ENCODE results near the gene MEN1.
A peak's percentile ranks its signal among the peaks of the same experiment; 100 is the strongest.

The MEN1 gene

DNA sequence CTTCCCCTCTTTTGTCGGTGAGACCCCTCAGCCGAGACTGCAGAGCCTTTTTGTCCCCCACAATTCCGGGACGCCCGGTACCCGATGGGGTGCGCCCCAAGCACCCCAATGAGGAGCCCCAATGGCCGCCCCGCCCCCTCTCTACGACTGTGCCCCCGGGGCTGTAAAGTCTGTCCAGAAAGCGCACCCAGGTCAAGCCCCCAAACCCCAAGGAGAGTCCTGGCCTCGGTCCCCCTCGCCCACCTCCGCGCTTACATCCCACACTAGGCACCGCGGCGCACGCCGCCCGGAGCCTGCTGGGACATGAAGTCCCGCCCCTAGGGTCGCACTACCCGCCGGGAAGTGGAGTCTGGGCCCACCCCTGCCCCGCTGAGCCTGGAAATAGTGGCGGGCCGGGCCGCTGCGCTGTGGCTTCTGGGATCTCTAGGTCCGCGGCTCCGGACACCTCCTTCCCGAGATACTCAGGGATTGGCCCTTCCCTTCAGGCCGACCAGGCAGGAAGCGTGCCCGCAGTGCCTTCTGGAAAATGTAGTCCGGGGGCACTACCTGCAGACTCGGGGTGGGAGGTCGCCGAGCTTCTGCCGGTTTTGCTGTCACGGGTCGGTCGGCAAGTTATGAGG, at the start of gene MEN1:
MEN1 (minus strand) TSS at position 281 of the 620 bp plus-strand sequence. CDS start 442 bp downstream, outside the sequence.
- DNase-seq (ENCODE audit: low spot score) = peak; percentile 97

DNA sequence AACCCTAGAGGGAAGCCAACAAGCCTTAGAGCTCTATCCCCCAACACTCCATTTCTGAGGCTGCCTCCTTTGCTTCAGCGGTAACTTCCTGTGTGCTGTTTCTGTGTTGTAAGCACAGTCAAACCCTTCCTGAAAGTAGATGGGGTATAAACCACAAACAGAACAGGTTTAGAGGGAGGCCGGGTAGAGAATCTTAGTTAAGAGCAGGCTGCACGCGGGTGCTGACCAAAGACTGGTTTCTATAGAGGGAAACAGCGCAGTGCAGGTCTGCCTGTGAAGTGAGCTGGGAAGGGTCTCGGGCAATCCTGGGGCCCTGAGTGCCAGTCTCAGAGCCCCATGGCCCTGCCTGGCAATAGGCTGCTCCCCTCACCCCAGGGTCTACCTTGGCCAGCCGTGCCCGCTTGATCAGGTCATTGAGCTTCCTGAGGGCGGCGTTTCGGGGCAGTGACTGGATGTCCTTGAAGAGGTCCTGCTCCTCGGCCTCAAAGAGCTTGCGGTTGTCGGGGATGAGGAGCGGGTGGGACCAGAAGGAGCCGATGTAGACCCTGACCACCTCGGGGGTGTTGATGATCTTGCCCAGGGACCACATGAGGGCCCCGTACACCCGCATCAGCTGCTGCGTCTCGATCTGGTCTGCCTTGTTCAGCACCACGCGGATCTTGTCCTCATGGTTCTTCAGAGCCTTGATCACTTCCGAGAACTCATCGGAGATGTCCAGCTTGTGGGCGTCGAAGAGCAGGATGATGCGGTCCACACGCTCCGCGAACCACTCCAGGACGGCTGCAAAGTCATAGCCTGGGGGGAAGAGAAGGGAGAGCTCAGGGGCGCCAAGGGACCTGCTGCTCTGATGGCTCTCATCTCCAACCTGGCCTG, 49.4 kb upstream of the MEN1 start:
- DNase-seq (ENCODE audit: low spot score) = no peak

DNA sequence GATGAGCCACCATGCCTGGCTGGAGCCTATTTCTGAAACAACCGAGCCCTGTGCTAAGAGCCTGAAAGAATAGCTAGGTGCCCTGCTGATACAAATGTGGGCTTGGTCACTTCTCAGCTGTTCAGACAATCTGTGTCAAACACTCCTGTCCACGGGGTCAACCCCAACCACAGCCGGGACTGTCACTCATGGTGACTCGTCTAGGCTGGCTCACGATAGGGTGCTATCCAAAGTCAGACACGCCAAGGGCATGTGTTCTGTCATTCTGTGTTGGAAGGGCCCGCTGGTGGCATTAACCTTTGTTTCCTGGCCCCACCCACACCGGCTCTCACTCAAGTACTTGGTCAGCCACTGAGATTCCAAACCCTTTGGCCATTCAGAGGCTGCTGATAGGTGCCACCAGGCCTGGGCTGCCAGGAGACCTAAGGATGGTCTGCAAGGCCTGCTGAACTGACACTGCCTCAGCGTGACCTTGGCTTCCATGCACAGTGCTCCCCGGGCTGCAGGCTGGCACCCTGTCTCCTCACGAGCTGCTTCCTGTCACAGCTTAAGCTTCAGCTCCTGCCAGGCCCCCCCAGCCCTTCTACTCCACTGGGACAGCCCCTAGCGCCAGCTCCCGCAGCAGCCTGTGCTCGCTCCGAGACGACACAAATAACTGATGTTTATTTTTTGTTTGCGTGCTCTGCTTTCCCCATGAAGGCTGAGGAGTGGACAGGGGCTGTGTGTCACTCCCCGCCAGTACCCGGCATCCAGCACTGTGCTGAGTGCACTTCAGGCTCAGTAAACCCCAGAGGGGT, 48.3 kb upstream of the MEN1 start:
- DNase-seq (ENCODE audit: low spot score) = no peak

DNA sequence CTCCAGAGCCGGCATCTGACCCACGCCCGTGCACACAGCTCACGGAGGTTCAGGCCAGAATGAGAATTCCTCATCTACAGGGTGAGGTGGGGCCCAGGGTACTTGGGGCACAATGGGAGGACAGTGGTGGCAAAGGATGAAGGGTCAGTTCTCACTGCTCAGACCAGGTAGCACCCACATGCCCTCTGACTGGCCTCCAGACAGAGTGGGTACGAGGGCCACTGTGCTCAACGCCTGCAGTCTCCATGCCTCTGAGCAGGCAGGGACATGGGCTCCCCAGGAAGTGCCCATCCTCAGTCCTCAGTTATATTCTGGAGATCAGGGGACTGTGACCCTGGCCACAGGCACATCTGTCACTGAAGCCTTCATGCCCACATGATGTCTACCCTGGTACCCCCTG, 47.1 kb upstream of the MEN1 start:
- no peak for DNase-seq (ENCODE audit: low spot score)

DNA sequence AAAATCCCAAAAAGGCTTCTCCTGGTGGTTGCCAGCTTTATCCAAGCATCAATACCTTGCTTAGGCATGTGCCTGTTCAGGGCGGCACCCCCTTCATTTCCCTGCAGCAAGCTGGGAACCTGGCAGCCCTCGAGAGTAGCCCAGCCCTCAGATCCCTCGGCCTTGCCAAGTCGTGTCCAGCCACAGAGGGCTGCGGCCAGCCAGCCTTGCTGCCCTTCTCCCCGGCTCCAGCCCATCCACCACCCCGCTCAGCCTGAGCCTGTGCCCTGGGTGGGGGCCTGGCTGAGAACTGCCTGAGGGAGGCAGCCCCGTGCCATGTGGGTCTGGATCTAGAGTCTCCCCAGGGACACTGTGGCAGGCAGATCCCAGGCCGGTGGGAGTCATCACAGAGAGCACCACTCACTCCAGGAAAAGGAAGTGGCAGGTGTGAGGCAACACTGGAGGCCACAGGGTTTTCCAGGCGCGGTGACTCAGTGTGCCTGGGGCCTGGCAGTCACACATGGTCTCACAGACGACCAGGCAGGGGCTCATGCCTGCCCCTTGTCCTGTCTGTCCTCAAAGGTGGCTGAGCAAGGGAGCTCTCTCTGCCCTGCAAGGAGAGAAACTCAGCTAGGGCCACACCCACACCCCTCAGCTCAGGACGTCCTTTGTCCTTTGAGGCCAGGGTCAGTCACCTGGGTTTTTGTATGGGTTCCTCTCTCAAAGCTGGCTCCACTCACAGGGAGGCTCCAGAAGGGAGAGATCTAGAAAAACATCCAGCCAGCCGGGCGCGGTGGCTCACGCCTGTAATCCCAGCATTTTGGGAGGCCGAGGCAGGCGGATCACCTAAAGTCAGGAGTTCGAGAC, 46.3 kb upstream of the MEN1 start:
- DNase-seq (ENCODE audit: low spot score) = peak; percentile 73

DNA sequence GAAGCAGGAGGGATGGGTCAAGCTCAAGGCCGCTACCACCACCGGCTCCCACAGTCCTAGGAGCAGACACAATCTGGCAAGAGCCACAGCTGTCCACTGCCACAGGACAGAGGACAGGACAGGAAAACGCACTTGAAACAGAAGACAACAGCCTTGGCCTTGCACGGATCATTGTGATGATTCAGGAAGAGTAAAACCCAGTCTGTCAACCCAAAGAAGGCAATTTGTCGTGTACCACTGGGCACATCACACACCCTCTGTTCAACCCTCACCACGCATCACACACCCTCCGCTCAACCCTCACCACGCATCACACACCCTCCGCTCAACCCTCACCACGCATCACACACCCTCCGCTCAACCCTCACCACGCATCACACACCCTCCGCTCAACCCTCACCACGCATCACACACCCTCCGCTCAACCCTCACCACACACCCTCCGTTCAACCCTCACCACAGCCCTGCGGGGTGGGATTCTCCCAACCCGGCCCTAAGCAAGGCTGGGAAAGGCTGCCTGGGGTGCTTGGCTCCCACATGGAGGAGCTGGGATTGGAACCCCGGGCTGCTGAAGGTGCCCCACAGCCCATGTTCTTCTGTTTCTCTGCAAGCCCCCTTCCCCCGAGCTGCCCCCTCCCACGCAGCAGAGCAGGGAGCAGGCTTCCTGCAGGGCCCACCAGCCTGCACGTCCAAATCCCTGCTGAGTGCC, 45.4 kb upstream of the MEN1 start:
- no peak for DNase-seq (ENCODE audit: low spot score)

DNA sequence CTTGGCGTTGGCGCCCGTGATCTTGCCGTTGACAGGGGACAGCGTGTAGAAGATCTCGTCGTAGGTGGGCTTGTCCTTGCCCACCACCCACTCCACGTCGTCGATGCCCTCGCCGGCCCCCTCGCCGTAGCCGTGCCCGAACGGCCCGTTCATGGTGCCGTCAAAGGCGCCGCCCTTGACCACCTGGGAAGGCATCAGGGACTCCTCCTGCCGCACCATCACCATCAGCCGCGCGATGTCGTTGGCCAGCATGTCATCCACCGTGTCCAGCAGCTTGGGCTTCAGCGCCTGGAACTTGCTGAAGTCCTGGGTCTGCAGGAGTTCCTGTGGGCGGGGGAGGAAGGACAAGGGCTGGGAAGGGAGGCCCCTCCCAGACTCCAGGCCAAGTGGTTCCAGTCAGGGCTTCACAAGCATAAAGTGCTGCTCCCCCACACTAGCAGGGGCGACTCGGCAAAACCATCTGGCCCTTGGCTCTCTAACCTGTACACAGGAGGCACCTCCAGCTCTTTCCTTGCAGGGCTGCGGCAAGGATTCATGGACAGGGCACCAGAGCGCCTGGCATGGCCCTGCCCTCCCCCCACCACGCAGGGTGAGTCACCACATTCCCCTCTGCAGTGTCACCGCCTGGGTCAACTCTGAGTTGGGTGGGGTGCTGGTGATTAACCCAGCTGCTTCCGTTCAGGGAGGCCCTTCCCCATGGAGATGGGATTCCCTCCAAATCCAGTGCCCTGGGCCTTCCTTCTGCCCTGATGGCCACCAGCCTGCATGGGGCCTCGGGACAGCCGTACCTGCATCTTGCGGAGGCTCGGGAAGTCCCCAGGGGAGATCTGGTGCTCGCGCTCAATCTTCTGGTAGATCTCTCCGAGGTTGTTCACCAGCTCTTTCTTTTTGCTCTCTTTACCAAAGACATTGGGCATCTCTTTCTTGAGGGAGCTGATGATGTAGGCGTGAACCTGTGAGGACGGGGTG, 44.5 kb upstream of the MEN1 start:
- peak; percentile 96 for DNase-seq (ENCODE audit: low spot score)

DNA sequence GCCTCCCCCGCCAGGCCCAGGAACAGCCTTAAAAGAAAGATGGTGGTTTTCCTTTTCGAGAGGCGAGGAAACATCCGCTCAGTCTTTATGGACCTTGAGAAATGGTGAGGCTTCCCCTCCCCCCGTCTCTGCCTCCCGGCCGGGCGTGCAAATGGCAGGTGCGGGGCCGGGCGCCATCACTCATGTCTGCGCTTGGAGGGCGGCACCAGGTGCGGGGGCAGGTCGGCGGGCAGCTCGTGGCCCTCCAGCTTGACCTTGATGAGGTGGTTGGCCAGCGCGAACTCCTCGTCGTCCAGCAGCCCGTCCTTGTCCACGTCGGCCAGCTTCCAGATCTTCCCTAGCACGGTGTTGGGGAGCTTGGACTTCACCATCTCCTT, 43.8 kb upstream of the MEN1 start:
- DNase-seq (ENCODE audit: low spot score) = no peak

DNA sequence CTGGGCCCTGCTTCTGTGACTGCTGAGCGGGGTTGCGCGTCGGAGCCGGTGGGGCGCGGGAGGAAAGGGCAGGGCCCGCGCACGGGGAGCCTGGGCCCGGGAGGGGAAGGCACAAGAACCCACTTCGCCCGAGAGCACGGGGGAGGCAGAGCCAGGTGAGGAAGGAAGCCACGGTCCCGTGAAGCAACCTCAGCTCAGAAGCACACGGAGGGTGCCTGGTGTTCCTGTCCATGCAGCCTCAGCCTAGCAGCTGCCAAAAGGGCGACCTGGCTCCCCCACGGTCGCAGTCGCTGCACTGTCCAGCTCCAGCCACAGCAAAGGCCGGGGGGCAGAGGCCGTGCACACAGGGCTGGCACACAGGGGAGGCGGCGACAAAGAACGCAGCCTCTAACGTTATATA, 43.4 kb upstream of the MEN1 start:
- DNase-seq (ENCODE audit: low spot score) = no peak

DNA sequence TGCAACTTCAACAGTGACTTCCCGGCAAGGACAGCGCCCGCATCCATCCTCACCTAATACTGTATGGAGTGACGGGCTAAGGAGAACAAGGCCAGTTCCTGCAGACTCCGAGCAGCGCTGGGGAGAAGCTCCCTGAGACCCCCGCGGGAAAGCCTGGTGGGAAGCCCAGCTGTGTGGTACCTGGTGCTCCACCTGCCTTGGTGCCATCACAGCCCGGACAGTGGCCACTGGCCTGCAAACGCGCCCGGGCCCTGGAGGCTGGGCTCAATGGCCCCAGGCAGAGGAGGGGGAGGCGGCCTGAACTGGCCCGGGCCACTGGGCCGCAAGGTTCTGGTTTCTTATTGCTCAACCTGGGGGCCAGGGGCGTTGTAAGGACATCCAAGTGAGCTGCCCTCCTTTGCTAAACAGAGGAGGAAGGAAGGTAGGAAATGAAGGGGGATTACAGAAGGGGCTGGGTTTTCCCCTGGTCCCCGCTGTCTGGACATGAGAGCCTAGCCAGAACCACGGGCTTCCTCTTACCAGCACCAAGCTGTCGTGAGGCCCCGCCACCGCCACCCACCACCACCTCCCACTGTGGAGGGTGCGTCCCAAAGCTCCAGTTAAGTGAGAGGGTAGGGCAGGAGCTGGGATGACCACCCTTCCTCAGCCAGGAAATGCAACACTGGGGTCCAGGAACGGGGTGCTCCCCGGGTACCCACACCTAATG, 42.6 kb upstream of the MEN1 start:
- DNase-seq (ENCODE audit: low spot score) = no peak

DNA sequence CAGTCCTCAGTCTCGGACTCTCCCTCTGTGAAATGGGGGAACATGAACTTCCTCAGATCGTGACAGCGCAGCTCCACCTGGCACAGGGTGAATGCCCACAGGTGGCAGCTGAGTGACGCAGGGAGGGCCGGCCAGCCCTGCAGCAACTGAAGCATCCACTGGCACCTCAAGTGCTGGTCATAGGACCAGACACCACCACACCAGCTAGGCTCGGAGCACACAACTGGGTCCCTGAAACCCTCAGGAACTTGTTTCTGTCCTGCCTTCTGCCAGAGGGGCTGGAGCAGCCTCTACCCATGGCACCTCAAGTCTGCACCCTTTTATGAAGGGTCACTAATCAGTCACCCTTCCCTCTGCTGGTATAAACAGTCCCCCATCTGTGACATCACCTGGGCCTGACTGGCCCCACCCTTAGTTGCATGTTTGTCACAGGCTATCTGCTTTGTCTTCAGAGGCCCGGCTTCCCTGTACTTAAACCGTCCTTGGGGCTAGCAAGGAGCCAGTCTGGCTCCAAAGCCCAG, 41.5 kb upstream of the MEN1 start:
- DNase-seq (ENCODE audit: low spot score) = no peak

DNA sequence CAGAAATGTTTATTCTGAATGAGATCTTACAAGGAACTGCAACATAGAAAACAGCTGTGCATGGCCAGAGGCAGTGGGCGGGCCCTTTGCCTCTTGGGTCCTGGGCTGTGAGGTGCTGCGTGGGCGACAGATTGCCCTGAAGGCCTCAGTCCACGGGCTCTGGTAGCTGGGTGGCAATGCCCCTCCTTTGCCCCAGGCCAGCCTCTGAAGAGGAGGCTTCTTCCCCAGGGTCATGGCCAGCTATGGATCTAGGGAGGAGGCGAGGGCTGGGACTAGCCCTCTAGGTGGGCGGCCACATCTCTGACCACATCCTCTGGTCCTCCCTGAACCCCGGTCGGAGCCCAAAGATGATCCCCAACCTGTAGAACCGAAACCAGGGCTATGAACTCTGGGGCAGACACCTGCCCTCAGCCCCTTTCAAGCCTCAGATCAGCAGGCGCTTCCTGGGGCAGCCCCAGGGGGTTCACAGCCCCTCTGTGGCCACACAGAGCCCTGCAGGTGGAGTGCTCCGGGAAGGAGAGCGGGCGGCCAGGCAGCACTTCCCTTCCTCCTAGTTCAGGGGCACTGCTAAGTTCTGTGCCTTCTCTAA, 40.7 kb upstream of the MEN1 start:
- peak; percentile 39 for DNase-seq (ENCODE audit: low spot score)

DNA sequence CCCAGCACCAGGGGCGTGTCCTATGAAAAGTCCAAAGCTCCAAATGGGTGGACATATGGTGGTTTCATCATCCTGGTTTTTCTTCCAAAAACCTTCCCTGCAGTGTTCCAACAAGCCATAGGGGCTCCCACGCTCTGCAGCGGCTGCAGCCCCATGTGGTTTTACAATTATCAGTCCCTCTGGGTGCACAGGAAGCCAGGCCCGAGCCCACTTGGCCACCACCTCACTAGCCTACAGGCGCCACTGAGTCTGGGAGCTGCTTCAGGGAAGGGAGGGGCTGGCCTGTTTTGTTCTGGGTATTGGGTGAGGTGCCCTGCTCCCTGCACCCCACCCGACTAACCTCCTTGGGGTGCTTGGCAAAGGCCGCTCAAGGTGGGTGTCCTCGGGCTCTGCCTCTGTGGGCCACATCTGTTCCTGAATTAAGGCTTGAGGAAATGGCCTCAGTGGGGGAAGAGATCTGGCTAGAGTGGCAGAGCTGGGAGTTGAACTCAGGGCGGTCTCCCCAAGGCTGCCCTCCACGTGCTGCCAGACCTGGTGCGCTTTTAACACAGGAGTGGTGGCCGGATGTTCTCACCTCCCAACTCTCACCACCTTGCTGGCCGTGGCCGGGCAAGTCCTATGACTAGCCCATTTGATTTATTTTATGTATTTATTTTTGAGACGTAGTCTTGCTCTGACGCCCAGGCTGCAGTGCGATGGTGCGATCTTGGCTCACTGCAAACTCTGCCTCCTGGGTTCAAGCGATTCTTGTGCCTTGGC, 39.4 kb upstream of the MEN1 start:
- DNase-seq (ENCODE audit: low spot score) = peak; percentile 65

DNA sequence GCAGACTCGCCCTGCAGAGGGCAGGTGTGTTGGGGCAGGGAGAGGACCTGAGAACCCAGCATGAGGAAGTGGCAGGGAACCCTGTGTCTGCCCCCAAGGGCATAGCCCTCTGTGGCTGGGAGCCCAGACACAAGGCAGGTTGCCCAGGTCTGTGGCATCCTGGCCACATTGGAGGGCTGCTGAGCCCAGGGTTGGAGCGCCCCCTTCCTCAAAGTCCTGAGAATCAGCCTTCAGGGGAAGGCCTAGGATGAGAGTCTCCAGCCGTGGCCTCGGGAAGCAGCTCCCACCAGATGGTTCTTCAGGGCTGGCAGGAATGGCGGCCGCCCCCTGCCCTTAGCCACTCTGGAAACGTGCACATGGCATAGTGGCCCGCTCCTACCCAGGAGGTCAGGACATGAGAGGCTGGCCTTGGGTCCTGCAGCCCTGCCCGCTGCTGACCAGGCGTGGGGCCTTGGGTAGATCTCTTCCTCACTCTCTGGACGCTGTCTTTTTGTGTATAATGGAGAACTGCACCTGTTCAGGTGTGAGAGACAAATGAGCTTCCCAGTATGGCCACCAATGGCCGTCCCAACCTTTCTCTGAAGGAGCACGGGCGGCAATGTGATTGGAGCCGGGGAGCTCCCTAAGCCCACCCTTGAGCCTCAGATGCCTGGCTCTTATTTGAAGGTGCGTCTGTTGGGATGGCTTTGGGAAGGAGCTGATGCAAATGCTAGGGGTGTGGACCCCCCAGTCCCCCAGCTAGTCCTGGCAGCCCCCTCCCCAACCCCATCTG, 38.7 kb upstream of the MEN1 start:
- DNase-seq (ENCODE audit: low spot score) = no peak

DNA sequence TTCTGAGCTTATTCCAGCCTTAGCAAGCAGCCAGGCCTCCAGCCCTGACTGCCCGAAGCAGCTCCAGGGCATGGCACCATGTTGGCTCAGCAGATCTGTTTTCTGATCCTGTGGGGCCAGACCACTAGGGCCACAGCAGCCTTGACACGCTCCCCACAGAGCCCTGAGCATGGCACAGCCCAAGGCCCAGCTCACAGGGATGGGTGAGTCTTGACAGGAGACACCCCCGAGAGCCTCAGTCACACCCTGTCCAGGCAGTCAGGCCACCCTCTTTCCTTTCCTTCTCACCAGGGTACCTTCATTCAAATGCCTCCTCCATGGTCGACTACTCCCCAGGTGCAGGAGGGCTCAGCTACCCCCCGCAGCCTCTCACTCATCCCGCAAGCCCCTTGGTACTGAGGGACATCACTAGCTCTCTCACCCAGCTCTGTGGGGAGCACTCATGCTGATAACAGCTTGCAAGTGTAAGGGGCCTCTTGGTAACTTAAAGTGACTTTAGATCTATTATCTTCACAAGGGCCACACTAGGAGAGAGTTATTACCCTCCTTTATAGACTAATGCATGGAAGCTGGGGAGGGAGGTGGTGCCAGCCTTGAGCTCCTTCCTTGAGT, 38.0 kb upstream of the MEN1 start:
- no peak for DNase-seq (ENCODE audit: low spot score)

DNA sequence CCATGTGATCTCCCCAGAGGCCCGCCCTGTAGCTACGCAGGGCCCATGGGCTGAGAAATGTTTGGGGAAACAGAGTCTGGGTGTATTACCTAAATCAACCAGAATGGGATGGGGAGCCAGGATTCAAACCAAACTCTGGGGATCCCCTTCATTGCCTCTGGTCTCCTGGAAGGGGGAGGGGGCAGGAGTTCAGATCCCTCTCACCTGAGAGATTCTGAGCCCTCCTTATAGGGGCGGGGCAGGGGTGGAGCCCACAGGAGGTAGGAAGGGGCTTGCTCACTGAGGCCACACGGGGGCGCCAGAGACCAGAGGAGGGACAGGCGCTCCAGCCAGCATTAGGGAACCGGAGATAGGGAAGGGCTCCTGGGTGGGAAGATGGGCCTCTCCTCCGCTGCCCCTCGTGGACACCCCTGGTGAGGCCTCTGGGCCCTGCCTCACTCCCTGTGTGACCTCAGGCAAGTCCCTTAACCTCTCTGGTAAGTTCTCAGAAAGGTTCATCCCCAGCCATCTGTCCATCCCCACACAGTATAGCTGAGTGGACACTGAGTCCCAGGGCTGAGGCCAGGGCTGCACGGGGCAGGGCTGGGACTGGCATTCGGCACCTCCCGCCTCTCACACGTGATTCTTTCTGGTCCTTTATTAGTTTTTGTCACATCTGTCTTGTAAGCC, 36.8 kb upstream of the MEN1 start:
- DNase-seq (ENCODE audit: low spot score) = peak; percentile 95

Data from GM03348 (cell line).